Aorta (tissue), 5 donors: ENCODE measurements around the gene KDM1A. TPM values are rescaled to one million over a fixed set of nuclear protein-coding genes. Genes with fewer than 3 reads are reported as not detected.
A peak's percentile ranks its signal among the peaks of the same experiment; 100 is the strongest.
"Not testable (repeated sequence)": the region's sequence is repeated elsewhere in the genome, so short reads cannot be mapped to it uniquely, and the experiment has no call there.

Experiments used
- ATAC-seq: fragments of 200-7000 bp; cut with Tn5 transposase; one replicate; pipeline ENCODE4 v1.9.1; 2022; ENCODE audit warnings: moderate library complexity; ENCODE audit not compliant: low FRiP score
- DNase-seq, 2 donors: peaks; one replicate each; pipeline ENCODE4 v3.0.0-alpha.2; 2020
- H3K27ac ChIP-seq, 2 donors: one replicate each; pipeline ENCODE4 v1.5.1; 2013; ENCODE audit warnings: low read length in 2 of 2, mild to moderate bottlenecking in 2 of 2, moderate library complexity in 2 of 2, control low read depth in 1 of 2, inconsistent platforms in 1 of 2, low read depth in 1 of 2
- H3K27me3 ChIP-seq, 2 donors: one replicate each; pipeline ENCODE4 v1.6.1; 2013; ENCODE audit warnings: control low read depth in 1 of 2, low read length in 1 of 2, mild to moderate bottlenecking in 1 of 2, moderate library complexity in 1 of 2; ENCODE audit not compliant: insufficient read depth in 2 of 2, control insufficient read depth in 1 of 2
- H3K36me3 ChIP-seq, 2 donors: one replicate each; pipeline ENCODE4 v1.6.1; 2013; ENCODE audit warnings: control low read depth in 1 of 2, low read length in 1 of 2, mild to moderate bottlenecking in 1 of 2; ENCODE audit not compliant: insufficient read depth in 2 of 2, control insufficient read depth in 1 of 2
- H3K4me1 ChIP-seq, 2 donors: one replicate each; pipeline ENCODE4 v1.6.1; 2013; ENCODE audit warnings: low read length in 2 of 2, control low read depth in 1 of 2, mild to moderate bottlenecking in 1 of 2, moderate library complexity in 1 of 2; ENCODE audit not compliant: insufficient read depth in 2 of 2, control insufficient read depth in 1 of 2
- H3K4me3 ChIP-seq, 2 donors: one replicate each; pipeline ENCODE4 v1.5.1; 2013; ENCODE audit warnings: low read length in 2 of 2, control low read depth in 1 of 2, mild to moderate bottlenecking in 1 of 2
- H3K9me3 ChIP-seq: one replicate; pipeline ENCODE4 v1.6.1; 2013; ENCODE audit warnings: mild to moderate bottlenecking, low read length; ENCODE audit not compliant: control insufficient read depth
- WGBS, 2 donors: extraction: QIAGEN DNeasy Blood & Tissue Kit; methylation state at CpG; one replicate each; pipeline ENCODE4 v1.1.7; 2013; 5-methylcytosine and 5-hydroxymethylcytosine counted together
- intact Hi-C, 2 donors: fragments of 100-400 bp; cut with DNase I; formaldehyde crosslinking; loops; one replicate each; pipeline versions ENCODE4 v1.14.2 to v1.15.0; 2022
- polyA plus RNA-seq, 2 donors: library from polyadenylated mRNA; stranded (reverse); fragments of 200-250 nt; gene quantifications; one replicate each; pipeline ENCODE4 v1.2.3, GENCODE V29; 2013
- total RNA-seq, 2 donors: library from RNA; stranded (reverse); fragmentation: NEBNext Ultra II Directional; extraction: Animal tissue kit (Norgen Biotek cat#: 25700); gene quantifications; one replicate each; pipeline ENCODE4 v1.2.1, GENCODE V29; 2021
- donor health status: healthy with polysubstance abuse.
- donor health status: Bipolar disorder and iron deficiency.
- donor health status: DM: no; HTN: no; CAD: no.
- donor health status: DM: no; HTN: no; CAD: no.
- donor health status: DM: yes; HTN: yes; CAD: no.

Gene KDM1A
- total and polyA plus RNA-seq, 4 donors: 9.4 to 40.4 (median 29.6) TPM

GRCh38 chr1:22976461-22977243 is 42.6 kb upstream of the KDM1A start:
- 34 to 35% methylated on average over 9 of the region's 9 CpGs for WGBS, 2 donors
- Histone ChIP-seq H3K27me3 (peaks cover 0 to 2% of the 10 kb centered on the region in 2 donors), H3K4me1 (no peaks in the 10 kb centered on the region), H3K9me3 (no peaks in the 10 kb centered on the region), H3K36me3 (no peaks in the 10 kb centered on the region), H3K4me3 (no peak overlapping the region), H3K27ac (no peak overlapping the region)
- peak in 1 of 2 donors; percentile 75 for DNase-seq
- intact Hi-C loops: loop anchor here in 1 of 2 donors (10.0 kb wide), 1 partner anchor 208 kb away; no protein-coding TSS in a partner anchor
- peak; percentile 84 for ATAC-seq

- H3K27ac ChIP-seq: no peak overlapping the region
- WGBS, 2 donors: 96% methylated on average over 3 of the region's 3 CpGs
These were observed 41.0 kb upstream of the KDM1A start for GRCh38 chr1:22978299-22978698.

GRCh38 chr1:22980471-22980790 is 38.8 kb upstream of the KDM1A start:
- intact Hi-C loops, H3K4me3 ChIP-seq, DNase-seq, H3K27me3 ChIP-seq, H3K4me1 ChIP-seq, H3K9me3 ChIP-seq, H3K36me3 ChIP-seq, ATAC-seq, H3K27ac ChIP-seq: not testable (repeated sequence)
- 82 to 83% methylated on average over 3 of the region's 3 CpGs for WGBS, 2 donors

More at GRCh38 chr1:22978299-22978698, 41.0 kb upstream of the KDM1A start:
- Histone ChIP-seq H3K27me3 (peaks cover 0 to 2% of the 10 kb centered on the region in 2 donors), H3K4me1 (no peaks in the 10 kb centered on the region), H3K4me3 (no peak overlapping the region), H3K9me3 (no peaks in the 10 kb centered on the region), H3K36me3 (no peaks in the 10 kb centered on the region)
- intact Hi-C loops: loop anchor here in 1 of 2 donors (10.0 kb wide), 1 partner anchor 207 kb away; no protein-coding TSS in a partner anchor
- DNase-seq (no peak), ATAC-seq (no peak)

GRCh38 chr1:22983944-22984343 is 35.3 kb upstream of the KDM1A start:
- peaks cover 1% of the 10 kb centered on the region for H3K9me3 ChIP-seq
- peaks cover 0 to 2% of the 10 kb centered on the region in 2 donors for H3K27me3 ChIP-seq
- DNase-seq (no peak), ATAC-seq (no peak)
- 89 to 91% methylated on average over 4 of the region's 4 CpGs for WGBS, 2 donors
- no peak overlapping the region for H3K27ac ChIP-seq
- H3K4me1 ChIP-seq: no peaks in the 10 kb centered on the region
- intact Hi-C loops: no loop called here
- H3K36me3 ChIP-seq: no peaks in the 10 kb centered on the region
- no peak overlapping the region for H3K4me3 ChIP-seq

- intact Hi-C loops, H3K4me1 ChIP-seq, H3K4me3 ChIP-seq, H3K9me3 ChIP-seq, ATAC-seq, H3K36me3 ChIP-seq, H3K27ac ChIP-seq, DNase-seq, H3K27me3 ChIP-seq: not testable (repeated sequence)
- 76 to 78% methylated on average over 3 of the region's 3 CpGs for WGBS, 2 donors
These were observed 26.9 kb upstream of the KDM1A start for GRCh38 chr1:22992384-22992783.

- ATAC-seq, H3K4me3 ChIP-seq, H3K27ac ChIP-seq, H3K36me3 ChIP-seq, H3K27me3 ChIP-seq, H3K9me3 ChIP-seq, intact Hi-C loops, DNase-seq, H3K4me1 ChIP-seq: not testable (repeated sequence)
- WGBS, 2 donors: 85 to 88% methylated on average over 6 of the region's 6 CpGs
These were observed 26.0 kb upstream of the KDM1A start for GRCh38 chr1:22993220-22993795.

GRCh38 chr1:22995774-22996173 is 23.5 kb upstream of the KDM1A start:
- intact Hi-C loops: no loop called here
- Histone ChIP-seq H3K36me3 (no peaks in the 10 kb centered on the region), H3K4me3 (no peak overlapping the region), H3K27ac (no peak overlapping the region), H3K4me1 (no peaks in the 10 kb centered on the region), H3K9me3 (no peaks in the 10 kb centered on the region), H3K27me3 (no peaks in the 10 kb centered on the region)
- DNase-seq: no peak
- ATAC-seq: no peak

- DNase-seq, H3K9me3 ChIP-seq, H3K4me1 ChIP-seq, ATAC-seq, intact Hi-C loops, H3K4me3 ChIP-seq, H3K36me3 ChIP-seq, H3K27me3 ChIP-seq, H3K27ac ChIP-seq: not testable (repeated sequence)
- WGBS, 2 donors: 94% methylated on average over 5 of the region's 5 CpGs
These were observed 21.7 kb upstream of the KDM1A start for GRCh38 chr1:22997528-22997927.

GRCh38 chr1:23000133-23000532 is 19.1 kb upstream of the KDM1A start:
- ATAC-seq, H3K9me3 ChIP-seq, H3K4me3 ChIP-seq, H3K4me1 ChIP-seq, H3K36me3 ChIP-seq, H3K27me3 ChIP-seq, DNase-seq, intact Hi-C loops, H3K27ac ChIP-seq: not testable (repeated sequence)
- 94 to 97% methylated on average over 3 of the region's 3 CpGs for WGBS, 2 donors
